HepG2 (cell line): Measurements from ENCODE around the gene TMBIM1. TPM values are rescaled to one million over a fixed set of nuclear protein-coding genes. Genes with fewer than 3 reads are reported as not detected.

Experiments used
- CREB1 ChIP-seq, 2 experiments: fragments of 450-650 bp in 1 of 2; IDR thresholded peaks; 2 replicates each; pipeline ENCODE4 v1.6.1; 2016 to 2017; ENCODE audit warnings: control low read depth in 1 of 2, mild to moderate bottlenecking in 1 of 2, missing compliant biosample characterization in 1 of 2, missing genetic modification characterization in 1 of 2
- DMTF1 ChIP-seq: sonication (generic); formaldehyde crosslinking; IDR thresholded peaks from 2 replicates; pipeline ENCODE4 v1.4.0; 2020; ENCODE audit warnings: mild to moderate bottlenecking, missing genetic modification reagents
- ERF ChIP-seq: IDR thresholded peaks from 2 replicates; pipeline ENCODE4 v1.6.1; 2018; ENCODE audit warnings: missing biosample characterization, missing genetic modification reagents
- FOXO4 ChIP-seq: sonication (generic); formaldehyde crosslinking; conservative IDR thresholded peaks from 2 replicates; pipeline ENCODE4 v1.8.1; 2023; ENCODE audit warnings: missing genetic modification reagents
- GLI4 ChIP-seq: sonication (generic); formaldehyde crosslinking; IDR thresholded peaks from 2 replicates; pipeline ENCODE4 v1.5.1; 2020; ENCODE audit warnings: missing genetic modification reagents, mild to moderate bottlenecking, moderate library complexity, borderline replicate concordance
- GZF1 ChIP-seq: sonication (generic); formaldehyde crosslinking; IDR thresholded peaks from 2 replicates; pipeline ENCODE4 v1.5.1; 2020; ENCODE audit warnings: mild to moderate bottlenecking, missing genetic modification reagents
- JUN ChIP-seq: sonication (generic); formaldehyde crosslinking; IDR thresholded peaks from 2 replicates; pipeline ENCODE4 v1.4.0; 2020; ENCODE audit warnings: mild to moderate bottlenecking, missing genetic modification reagents
- KDM2A ChIP-seq: sonication (generic); formaldehyde crosslinking; IDR thresholded peaks from 2 replicates; pipeline ENCODE4 v1.4.0; 2020; ENCODE audit warnings: low read depth, missing genetic modification reagents, borderline replicate concordance
- MIER3 ChIP-seq: IDR thresholded peaks from 2 replicates; pipeline ENCODE4 v1.6.1; 2016; ENCODE audit warnings: missing compliant biosample characterization, borderline replicate concordance
- RFX3 ChIP-seq: IDR thresholded peaks from 2 replicates; pipeline ENCODE4 v1.6.1; 2016; ENCODE audit warnings: missing biosample characterization, missing genetic modification reagents
- RFX5 ChIP-seq: IDR thresholded peaks from 2 replicates; pipeline ENCODE4 v1.6.1; 2011; ENCODE audit warnings: low read depth, low read length, improper control_type of control experiment
- SMC3 ChIP-seq: IDR thresholded peaks from 2 replicates; pipeline ENCODE4 v1.6.1; 2011; ENCODE audit warnings: low read length, improper control_type of control experiment
- THYN1 ChIP-seq: sonication (generic); formaldehyde crosslinking; IDR thresholded peaks from 2 replicates; pipeline ENCODE4 v1.8.1; 2023; ENCODE audit warnings: low read depth, mild to moderate bottlenecking, moderate library complexity, missing genetic modification reagents, borderline replicate concordance
- ZNF343 ChIP-seq: sonication (generic); formaldehyde crosslinking; IDR thresholded peaks from 2 replicates; pipeline ENCODE4 v1.4.0; 2020; ENCODE audit warnings: mild to moderate bottlenecking, missing genetic modification reagents
- ZNF510 ChIP-seq: sonication (generic); formaldehyde crosslinking; IDR thresholded peaks from 2 replicates; pipeline ENCODE4 v1.4.0; 2020; ENCODE audit warnings: low read depth, mild to moderate bottlenecking, missing genetic modification reagents
- ZNF605 ChIP-seq: sonication (generic); formaldehyde crosslinking; IDR thresholded peaks from 2 replicates; pipeline ENCODE4 v1.8.0; 2022; ENCODE audit warnings: mild to moderate bottlenecking, missing genetic modification reagents
- ZNF616 ChIP-seq: sonication (generic); formaldehyde crosslinking; IDR thresholded peaks from 2 replicates; pipeline ENCODE4 v1.5.0; 2020; ENCODE audit warnings: low read depth, mild to moderate bottlenecking, missing genetic modification reagents
- ZNF703 ChIP-seq: sonication (generic); formaldehyde crosslinking; IDR thresholded peaks from 2 replicates; pipeline ENCODE4 v1.5.1; 2020; ENCODE audit warnings: missing genetic modification reagents, mild to moderate bottlenecking, moderate library complexity, borderline replicate concordance
- polyA plus RNA-seq, 8 experiments: library from polyadenylated mRNA; depleted of rRNA in 3 of 8; stranded (reverse) in 7 of 8; unstranded in 1 of 8; fragments of >200 nt; fragmentation: Illumina TruSeq in 4 of 8; extraction: Trizol in 4 of 8; gene quantifications; 2 replicates each; pipeline versions ENCODE4 v1.2.1 to v1.2.3, GENCODE V29; 2011 to 2016; ENCODE audit warnings: low read depth in 4 of 8, missing spikeins in 1 of 8, mixed read lengths in 1 of 8; ENCODE audit not compliant: insufficient read depth in 1 of 8
- total RNA-seq, 5 experiments: library from RNA; depleted of rRNA; stranded (reverse); fragments of >200 nt; fragmentation: Illumina TruSeq; extraction: Trizol; gene quantifications; 2 replicates each; pipeline ENCODE4 v1.2.3, GENCODE V29; 2016; ENCODE audit warnings: low read depth in 1 of 5
- TF ChIP-seq, protein P1 (sequence below): sonication (generic); formaldehyde crosslinking; IDR thresholded peaks from 2 replicates; pipeline ENCODE4 v1.8.0; 2022; ENCODE audit warnings: mild to moderate bottlenecking, missing genetic modification reagents; ENCODE audit not compliant: insufficient replicate concordance
- TF ChIP-seq, protein P2 (sequence below): sonication (generic); formaldehyde crosslinking; IDR thresholded peaks from 2 replicates; pipeline ENCODE4 v1.5.0; 2020; ENCODE audit warnings: mild to moderate bottlenecking, missing genetic modification reagents, moderate library complexity

TMBIM1 gene
- total and polyA plus RNA-seq, 2 of the 13 experiments (the other 11 are each of a cell fraction or from before 2014, with no cell fraction given): 127 to 139 TPM

GRCh38 chr2:218286570-218287459 lies 5.5 kb downstream of the TMBIM1 start (continued):
- TF ChIP-seq CREB1 (IDR thresholded peaks at IDR 0.05): peak; percentile 68
- TF ChIP-seq CREB1 (CRISPR knock-in tag; IDR thresholded peaks at IDR 0.05): no peak
- no peak for TF ChIP-seq THYN1 (CRISPR knock-in tag)
- no peak for TF ChIP-seq GZF1 (CRISPR knock-in tag)
- no peak for TF ChIP-seq ZNF605 (CRISPR knock-in tag)
- no peak for TF ChIP-seq JUN (CRISPR knock-in tag)
- TF ChIP-seq KDM2A: no peak
- peak; percentile 72; the same call in 1 of the 2 replicates for TF ChIP-seq MIER3 (CRISPR knock-in tag)
- no peak for TF ChIP-seq ZNF343 (CRISPR knock-in tag)
- no peak for TF ChIP-seq DMTF1 (CRISPR knock-in tag)
- TF ChIP-seq, protein P1, sequence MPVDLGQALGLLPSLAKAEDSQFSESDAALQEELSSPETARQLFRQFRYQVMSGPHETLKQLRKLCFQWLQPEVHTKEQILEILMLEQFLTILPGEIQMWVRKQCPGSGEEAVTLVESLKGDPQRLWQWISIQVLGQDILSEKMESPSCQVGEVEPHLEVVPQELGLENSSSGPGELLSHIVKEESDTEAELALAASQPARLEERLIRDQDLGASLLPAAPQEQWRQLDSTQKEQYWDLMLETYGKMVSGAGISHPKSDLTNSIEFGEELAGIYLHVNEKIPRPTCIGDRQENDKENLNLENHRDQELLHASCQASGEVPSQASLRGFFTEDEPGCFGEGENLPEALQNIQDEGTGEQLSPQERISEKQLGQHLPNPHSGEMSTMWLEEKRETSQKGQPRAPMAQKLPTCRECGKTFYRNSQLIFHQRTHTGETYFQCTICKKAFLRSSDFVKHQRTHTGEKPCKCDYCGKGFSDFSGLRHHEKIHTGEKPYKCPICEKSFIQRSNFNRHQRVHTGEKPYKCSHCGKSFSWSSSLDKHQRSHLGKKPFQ (CRISPR knock-in tag): no peak
- TF ChIP-seq, protein P2, sequence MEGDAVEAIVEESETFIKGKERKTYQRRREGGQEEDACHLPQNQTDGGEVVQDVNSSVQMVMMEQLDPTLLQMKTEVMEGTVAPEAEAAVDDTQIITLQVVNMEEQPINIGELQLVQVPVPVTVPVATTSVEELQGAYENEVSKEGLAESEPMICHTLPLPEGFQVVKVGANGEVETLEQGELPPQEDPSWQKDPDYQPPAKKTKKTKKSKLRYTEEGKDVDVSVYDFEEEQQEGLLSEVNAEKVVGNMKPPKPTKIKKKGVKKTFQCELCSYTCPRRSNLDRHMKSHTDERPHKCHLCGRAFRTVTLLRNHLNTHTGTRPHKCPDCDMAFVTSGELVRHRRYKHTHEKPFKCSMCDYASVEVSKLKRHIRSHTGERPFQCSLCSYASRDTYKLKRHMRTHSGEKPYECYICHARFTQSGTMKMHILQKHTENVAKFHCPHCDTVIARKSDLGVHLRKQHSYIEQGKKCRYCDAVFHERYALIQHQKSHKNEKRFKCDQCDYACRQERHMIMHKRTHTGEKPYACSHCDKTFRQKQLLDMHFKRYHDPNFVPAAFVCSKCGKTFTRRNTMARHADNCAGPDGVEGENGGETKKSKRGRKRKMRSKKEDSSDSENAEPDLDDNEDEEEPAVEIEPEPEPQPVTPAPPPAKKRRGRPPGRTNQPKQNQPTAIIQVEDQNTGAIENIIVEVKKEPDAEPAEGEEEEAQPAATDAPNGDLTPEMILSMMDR (CRISPR knock-in tag): no peak
- TF ChIP-seq FOXO4 (CRISPR knock-in tag): no peak
- TF ChIP-seq ERF: peak; percentile 21; the same call in 1 of the 2 replicates
- TF ChIP-seq RFX5: no peak
- TF ChIP-seq RFX3: no peak
- no peak for TF ChIP-seq ZNF703 (CRISPR knock-in tag)
- no peak for TF ChIP-seq ZNF616 (CRISPR knock-in tag)
- TF ChIP-seq ZNF510 (CRISPR knock-in tag): no peak
- TF ChIP-seq GLI4 (CRISPR knock-in tag): 0 out of 2 replicates have a peak, but pooled peaks have one; percentile 48
- no peak for TF ChIP-seq SMC3
